ENCODE measurements around the gene TMCO2.

The TMCO2 gene

GRCh38 chr1:40257688-40258444 is 10.1 kb downstream of the TMCO2 start, which contains the start of gene ZMPSTE24:
TSS of gene ZMPSTE24 (plus strand) at chr1:40258236. CDS start at chr1:40258272, 36 bp downstream.
- H3K9me3 ChIP-seq (ENCODE audit: insufficient read depth, low read depth, low read length) = no peaks in the 10 kb centered on the region
- H3K27me3 ChIP-seq (ENCODE audit: insufficient read depth, low read length) = no peaks in the 10 kb centered on the region
- H3K9ac ChIP-seq (ENCODE audit: low read depth, low read length) = peak within 1 kb of the TSS; percentile 95
- peak within 1 kb of the TSS; percentile 84 for H3K4me3 ChIP-seq (ENCODE audit: low read length)
- peaks cover 6% of the 10 kb centered on the region; the same call in 1 of the 2 replicates for H3K4me1 ChIP-seq (ENCODE audit: insufficient read depth, low read length)
- under 1% methylated on average over 48 of the region's 48 CpGs for WGBS
- H3K36me3 ChIP-seq (ENCODE audit: insufficient read depth, low read length) = peaks cover 36% of the 10 kb centered on the region
- H3K27ac ChIP-seq (ENCODE audit: low read depth, low read length) = peak within 1 kb of the TSS; percentile 97

DNA sequence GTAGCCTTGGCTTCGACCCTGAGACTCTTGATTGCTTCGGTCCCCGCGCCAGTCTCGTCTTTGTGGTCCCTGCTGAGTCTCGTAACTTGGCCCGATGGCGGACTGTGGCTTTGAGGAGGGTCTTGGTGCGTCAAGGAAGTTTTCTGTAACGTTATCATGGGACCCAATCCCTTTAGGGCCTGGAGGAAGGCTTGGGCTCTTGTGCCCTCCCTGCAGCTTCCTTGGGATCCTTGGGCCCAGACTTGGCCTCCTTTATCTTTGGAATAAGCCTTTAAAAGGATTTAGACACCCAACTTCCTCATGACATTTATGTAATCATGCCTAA is 10.7 kb downstream of the TMCO2 start:
- Histone ChIP-seq H3K27ac (ENCODE audit: low read depth, low read length) (peak overlapping the region; percentile 86), H3K9me3 (ENCODE audit: insufficient read depth, low read depth, low read length) (no peaks in the 10 kb centered on the region), H3K36me3 (ENCODE audit: insufficient read depth, low read length) (peaks cover 41% of the 10 kb centered on the region), H3K4me1 (ENCODE audit: insufficient read depth, low read length) (peaks cover 6% of the 10 kb centered on the region; the same call in 1 of the 2 replicates), H3K27me3 (ENCODE audit: insufficient read depth, low read length) (no peaks in the 10 kb centered on the region), H3K9ac (ENCODE audit: low read depth, low read length) (peak overlapping the region; percentile 95), H3K4me3 (ENCODE audit: low read length) (peak overlapping the region; percentile 84)
- WGBS = under 1% methylated on average over 10 of the region's 10 CpGs

DNA sequence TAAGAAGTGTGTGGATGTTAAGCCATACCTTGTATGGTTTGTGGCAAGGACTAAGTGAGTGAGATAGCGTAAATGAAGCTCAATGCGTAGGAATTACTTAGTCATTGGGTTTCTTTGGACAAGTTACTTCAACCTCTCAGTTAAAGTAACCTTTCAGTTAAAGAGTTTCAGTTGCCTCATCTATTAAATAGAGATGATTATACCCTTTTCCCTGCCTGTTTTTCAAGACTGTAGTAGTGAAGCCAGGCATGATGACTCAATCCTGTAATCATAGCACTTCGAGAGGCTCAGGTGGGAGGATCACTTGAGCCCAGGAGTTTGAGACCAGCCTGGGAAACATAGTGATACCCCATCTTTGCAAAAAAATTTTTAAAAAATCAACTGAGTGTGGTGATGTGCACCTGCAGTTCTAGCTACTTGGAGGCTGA is 16.6 kb downstream of the TMCO2 start:
- no peak overlapping the region for H3K9ac ChIP-seq (ENCODE audit: low read depth, low read length)
- no peaks in the 10 kb centered on the region for H3K9me3 ChIP-seq (ENCODE audit: insufficient read depth, low read depth, low read length)
- no peaks in the 10 kb centered on the region for H3K27me3 ChIP-seq (ENCODE audit: insufficient read depth, low read length)
- no peak overlapping the region for H3K4me3 ChIP-seq (ENCODE audit: low read length)
- 95% methylated on average over 3 of the region's 3 CpGs for WGBS
- H3K4me1 ChIP-seq (ENCODE audit: insufficient read depth, low read length) = no peaks in the 10 kb centered on the region
- H3K36me3 ChIP-seq (ENCODE audit: insufficient read depth, low read length) = peaks cover 96% of the 10 kb centered on the region
- no peak overlapping the region for H3K27ac ChIP-seq (ENCODE audit: low read depth, low read length)

GRCh38 chr1:40265298-40265697 is 17.6 kb downstream of the TMCO2 start:
- no peak overlapping the region for H3K4me3 ChIP-seq (ENCODE audit: low read length)
- no peaks in the 10 kb centered on the region for H3K4me1 ChIP-seq (ENCODE audit: insufficient read depth, low read length)
- H3K27ac ChIP-seq (ENCODE audit: low read depth, low read length) = no peak overlapping the region
- H3K27me3 ChIP-seq (ENCODE audit: insufficient read depth, low read length) = no peaks in the 10 kb centered on the region
- H3K36me3 ChIP-seq (ENCODE audit: insufficient read depth, low read length) = peaks cover 96% of the 10 kb centered on the region
- H3K9ac ChIP-seq (ENCODE audit: low read depth, low read length) = no peak overlapping the region
- no peaks in the 10 kb centered on the region for H3K9me3 ChIP-seq (ENCODE audit: insufficient read depth, low read depth, low read length)

- Histone ChIP-seq H3K9me3 (ENCODE audit: insufficient read depth, low read depth, low read length) (no peaks in the 10 kb centered on the region), H3K9ac (ENCODE audit: low read depth, low read length) (no peak overlapping the region), H3K4me3 (ENCODE audit: low read length) (no peak overlapping the region), H3K4me1 (ENCODE audit: insufficient read depth, low read length) (no peaks in the 10 kb centered on the region), H3K36me3 (ENCODE audit: insufficient read depth, low read length) (peaks cover 96% of the 10 kb centered on the region), H3K27me3 (ENCODE audit: insufficient read depth, low read length) (no peaks in the 10 kb centered on the region), H3K27ac (ENCODE audit: low read depth, low read length) (no peak overlapping the region)
Measured at GRCh38 chr1:40265919-40266318, 18.2 kb downstream of the TMCO2 start.

GRCh38 chr1:40266786-40267535 is 19.2 kb downstream of the TMCO2 start:
- H3K4me3 ChIP-seq (ENCODE audit: low read length) = no peak overlapping the region
- H3K9me3 ChIP-seq (ENCODE audit: insufficient read depth, low read depth, low read length) = no peaks in the 10 kb centered on the region
- WGBS = 94% methylated on average over 6 of the region's 6 CpGs
- no peak overlapping the region for H3K9ac ChIP-seq (ENCODE audit: low read depth, low read length)
- peaks cover 96% of the 10 kb centered on the region for H3K36me3 ChIP-seq (ENCODE audit: insufficient read depth, low read length)
- H3K27me3 ChIP-seq (ENCODE audit: insufficient read depth, low read length) = no peaks in the 10 kb centered on the region
- no peak overlapping the region for H3K27ac ChIP-seq (ENCODE audit: low read depth, low read length)
- no peaks in the 10 kb centered on the region for H3K4me1 ChIP-seq (ENCODE audit: insufficient read depth, low read length)

DNA sequence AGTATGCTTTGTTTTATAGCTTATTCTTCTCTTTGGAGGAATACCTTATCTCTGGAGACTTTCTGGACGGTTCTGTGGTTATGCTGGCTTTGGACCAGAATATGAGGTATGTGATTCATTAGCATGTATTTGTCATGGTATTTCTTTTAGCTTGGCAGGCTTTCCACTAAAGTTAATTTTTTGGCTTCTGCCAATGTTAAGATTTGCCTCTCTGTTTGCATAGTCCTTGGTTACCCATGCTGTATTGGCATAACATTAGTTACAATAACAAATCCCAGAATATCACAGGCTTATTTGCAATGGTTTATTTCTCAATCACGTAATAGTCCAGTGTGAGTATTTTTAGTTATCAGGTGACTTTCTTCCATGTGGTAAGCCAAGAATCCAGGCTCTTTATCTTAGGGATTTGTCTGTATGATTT is 20.0 kb downstream of the TMCO2 start:
- H3K4me1 ChIP-seq (ENCODE audit: insufficient read depth, low read length) = no peaks in the 10 kb centered on the region
- H3K9ac ChIP-seq (ENCODE audit: low read depth, low read length) = no peak overlapping the region
- H3K27me3 ChIP-seq (ENCODE audit: insufficient read depth, low read length) = no peaks in the 10 kb centered on the region
- no peak overlapping the region for H3K4me3 ChIP-seq (ENCODE audit: low read length)
- peaks cover 96% of the 10 kb centered on the region for H3K36me3 ChIP-seq (ENCODE audit: insufficient read depth, low read length)
- H3K9me3 ChIP-seq (ENCODE audit: insufficient read depth, low read depth, low read length) = no peaks in the 10 kb centered on the region
- WGBS = 91% methylated on average over 2 of the region's 2 CpGs
- H3K27ac ChIP-seq (ENCODE audit: low read depth, low read length) = no peak overlapping the region

DNA sequence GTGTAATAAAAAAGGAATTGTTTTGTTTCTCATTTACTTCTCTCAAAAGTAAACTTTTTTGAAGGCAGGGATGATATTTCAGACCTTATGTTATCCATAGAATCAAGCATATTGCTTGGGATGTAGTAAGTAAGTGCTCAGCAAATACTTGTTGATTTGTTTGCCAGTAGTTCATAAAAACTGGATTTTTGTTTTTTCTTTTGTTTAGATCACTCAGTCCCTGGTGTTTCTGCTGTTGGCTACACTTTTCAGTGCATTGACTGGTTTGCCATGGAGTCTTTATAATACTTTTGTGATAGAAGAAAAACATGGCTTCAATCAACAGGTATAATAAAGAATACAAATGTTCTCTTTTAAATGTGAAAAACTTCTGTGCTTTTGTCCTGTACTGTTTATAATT is 20.5 kb downstream of the TMCO2 start:
- Histone ChIP-seq H3K4me1 (ENCODE audit: insufficient read depth, low read length) (no peaks in the 10 kb centered on the region), H3K4me3 (ENCODE audit: low read length) (no peak overlapping the region), H3K9me3 (ENCODE audit: insufficient read depth, low read depth, low read length) (no peaks in the 10 kb centered on the region), H3K27ac (ENCODE audit: low read depth, low read length) (no peak overlapping the region), H3K36me3 (ENCODE audit: insufficient read depth, low read length) (peaks cover 94% of the 10 kb centered on the region), H3K27me3 (ENCODE audit: insufficient read depth, low read length) (no peaks in the 10 kb centered on the region), H3K9ac (ENCODE audit: low read depth, low read length) (no peak overlapping the region)

GRCh38 chr1:40270152-40270834 is 22.6 kb downstream of the TMCO2 start:
- WGBS = 92% methylated on average over 3 of the region's 3 CpGs
- Histone ChIP-seq H3K4me3 (ENCODE audit: low read length) (no peak overlapping the region), H3K36me3 (ENCODE audit: insufficient read depth, low read length) (peaks cover 90% of the 10 kb centered on the region), H3K4me1 (ENCODE audit: insufficient read depth, low read length) (no peaks in the 10 kb centered on the region), H3K9me3 (ENCODE audit: insufficient read depth, low read depth, low read length) (no peaks in the 10 kb centered on the region), H3K27ac (ENCODE audit: low read depth, low read length) (no peak overlapping the region), H3K27me3 (ENCODE audit: insufficient read depth, low read length) (no peaks in the 10 kb centered on the region), H3K9ac (ENCODE audit: low read depth, low read length) (no peak overlapping the region)

GRCh38 chr1:40272653-40273213 is 25.0 kb downstream of the TMCO2 start:
- WGBS = 97% methylated on average over 2 of the region's 3 CpGs
- no peaks in the 10 kb centered on the region for H3K27me3 ChIP-seq (ENCODE audit: insufficient read depth, low read length)
- peaks cover 79% of the 10 kb centered on the region for H3K36me3 ChIP-seq (ENCODE audit: insufficient read depth, low read length)
- no peak overlapping the region for H3K4me3 ChIP-seq (ENCODE audit: low read length)
- no peaks in the 10 kb centered on the region for H3K4me1 ChIP-seq (ENCODE audit: insufficient read depth, low read length)
- no peaks in the 10 kb centered on the region for H3K9me3 ChIP-seq (ENCODE audit: insufficient read depth, low read depth, low read length)
- no peak overlapping the region for H3K9ac ChIP-seq (ENCODE audit: low read depth, low read length)
- no peak overlapping the region for H3K27ac ChIP-seq (ENCODE audit: low read depth, low read length)
